Measurements from ENCODE around the gene SUDS3.
"Not testable (repeated sequence)": the region's sequence is repeated elsewhere in the genome, so short reads cannot be mapped to it uniquely, and the experiment has no call there.

SUDS3 gene

DNA sequence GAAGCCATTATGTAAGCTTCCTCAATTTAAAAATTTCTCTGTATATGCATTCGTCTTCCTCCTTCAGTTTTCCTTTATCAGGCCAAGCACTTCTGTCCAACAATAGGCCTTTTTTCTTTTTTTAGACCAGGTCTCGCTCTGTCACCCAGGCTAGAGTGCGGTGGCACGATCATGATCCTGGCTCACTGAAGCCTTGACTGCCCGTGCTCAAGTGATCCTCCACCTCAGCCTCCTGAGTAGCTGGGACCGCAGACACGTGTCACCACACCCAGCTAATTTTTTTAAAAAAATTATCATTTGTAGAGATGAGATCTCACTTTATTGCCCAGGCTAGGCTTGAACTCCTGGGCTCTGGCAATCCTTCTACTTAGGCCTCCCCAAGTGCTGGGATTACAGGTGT lies 29.5 kb upstream of the SUDS3 start:
- TF ChIP-seq GATA1 (IDR thresholded peaks at IDR 0.05; ENCODE audit: low read depth, low read length), result no peak
- TF ChIP-seq POLR2A (IDR thresholded peaks at IDR 0.05; ENCODE audit: low read length), result no peak
- peak; percentile 62 to 75 for DNase-seq

DNA sequence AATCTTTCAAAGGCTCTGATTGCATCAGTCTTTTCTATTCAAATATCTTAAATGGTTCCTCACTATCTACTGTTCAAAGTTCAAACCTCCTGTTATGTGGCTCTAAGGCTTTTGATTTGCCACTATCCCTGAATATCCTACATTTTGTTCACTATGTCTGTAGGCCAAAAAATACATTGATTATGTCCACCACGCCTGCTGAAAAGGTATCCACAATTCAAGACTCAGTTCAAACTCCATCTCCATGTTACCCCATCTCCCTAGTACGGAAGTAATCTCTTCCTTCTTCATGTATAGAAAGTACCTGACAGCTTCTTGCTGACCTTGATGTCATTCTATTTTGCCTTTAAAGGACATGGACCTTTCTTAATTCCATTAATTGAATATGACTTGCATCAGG lies 28.4 kb upstream of the SUDS3 start:
- DNase-seq, result no peak
- no peak for TF ChIP-seq POLR2A (IDR thresholded peaks at IDR 0.05; ENCODE audit: low read length)
- no peak for TF ChIP-seq GATA1 (IDR thresholded peaks at IDR 0.05; ENCODE audit: low read depth, low read length)

DNA sequence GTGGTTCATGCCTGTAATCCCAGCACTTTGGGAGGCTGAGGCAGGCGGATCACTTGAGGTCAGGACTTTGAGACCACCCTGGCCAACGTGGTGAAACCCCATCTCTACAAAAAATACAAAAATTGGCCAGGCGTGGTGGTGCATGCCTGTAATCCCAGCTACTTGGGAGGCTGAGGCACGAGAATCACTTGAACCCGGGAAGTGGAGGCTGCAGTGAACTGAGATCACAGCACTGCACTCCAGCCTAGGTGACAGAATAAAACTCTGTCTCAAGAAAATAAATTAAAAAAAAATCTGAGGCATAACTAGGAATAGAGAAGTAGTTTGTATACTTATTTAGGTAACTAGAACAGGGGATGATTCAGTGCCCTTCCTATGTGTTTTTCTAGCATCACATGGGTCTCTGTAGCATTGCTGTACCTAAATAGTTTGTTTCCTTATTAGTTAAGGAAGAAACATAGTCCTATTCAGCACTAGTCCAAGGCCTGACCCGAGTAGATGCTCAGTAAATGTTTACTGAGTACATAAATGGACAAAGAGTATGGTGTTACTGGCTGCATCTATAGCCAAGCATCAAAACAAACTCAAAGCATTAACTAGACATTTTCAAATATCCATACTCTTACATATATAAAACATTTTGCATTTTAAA lies 25.3 kb upstream of the SUDS3 start:
- TF ChIP-seq GATA1 (IDR thresholded peaks at IDR 0.05; ENCODE audit: low read depth, low read length) (no peak), POLR2A (IDR thresholded peaks at IDR 0.05; ENCODE audit: low read length) (no peak)
- DNase-seq, result no peak

DNA sequence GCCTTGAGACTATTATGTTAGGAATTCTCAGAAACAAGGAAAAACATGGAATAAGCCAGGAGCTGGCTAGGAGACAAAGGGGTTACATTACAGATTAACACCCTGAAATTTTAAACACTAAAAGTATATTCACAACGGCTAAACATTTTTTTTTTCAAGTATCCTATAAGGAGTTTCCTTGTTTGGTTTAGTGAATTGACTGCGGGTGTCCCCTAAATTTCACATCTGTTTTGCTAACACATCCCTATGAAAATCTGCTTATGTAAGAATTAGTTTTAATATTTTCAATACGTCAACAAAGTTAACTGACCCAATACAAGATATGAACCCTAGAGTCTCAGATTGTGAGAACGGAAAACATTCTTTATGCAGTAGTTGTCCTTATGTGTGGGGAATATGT lies 22.6 kb upstream of the SUDS3 start:
- DNase-seq, result no peak
- no peak for TF ChIP-seq POLR2A (IDR thresholded peaks at IDR 0.05; ENCODE audit: low read length)
- no peak for TF ChIP-seq GATA1 (IDR thresholded peaks at IDR 0.05; ENCODE audit: low read depth, low read length)

DNA sequence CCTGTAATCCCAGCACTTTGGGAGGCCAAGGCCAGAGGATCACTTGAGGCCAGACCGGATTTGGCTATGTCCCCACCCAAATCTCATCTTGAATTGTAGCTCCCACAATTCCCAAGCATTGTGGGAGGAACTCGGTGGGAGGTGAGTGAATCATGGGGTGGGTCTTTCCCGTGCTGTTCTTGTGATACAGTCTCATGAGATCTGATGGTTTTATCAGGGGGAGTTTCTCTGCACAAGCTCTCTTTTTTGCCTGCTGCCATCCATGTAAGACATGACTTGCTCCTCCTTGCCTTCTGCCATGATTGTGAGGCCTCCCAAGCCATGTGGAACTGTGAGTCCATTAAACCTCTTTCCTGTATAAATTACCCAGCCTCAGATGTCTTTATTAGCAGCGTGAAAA lies 21.9 kb upstream of the SUDS3 start:
- not testable (repeated sequence) for DNase-seq

DNA sequence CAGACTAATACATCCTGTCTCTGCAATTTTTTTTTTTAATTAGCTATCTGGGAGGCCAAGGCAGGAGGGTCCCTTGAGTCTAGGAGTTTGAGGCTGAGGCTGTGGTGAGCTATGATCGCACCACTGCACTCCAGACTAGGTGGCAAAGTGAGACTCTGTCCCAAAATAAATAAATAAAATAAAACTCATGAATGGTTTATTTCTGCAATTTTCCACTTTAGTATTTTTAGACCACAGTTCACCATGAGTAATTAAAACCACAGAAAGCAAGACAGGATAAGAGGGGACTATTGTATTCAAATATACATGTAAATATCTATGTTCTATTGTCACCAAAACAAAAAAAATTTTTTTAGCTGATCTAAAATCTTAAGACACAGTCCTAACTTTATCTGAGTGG lies 21.5 kb upstream of the SUDS3 start:
- no peak for DNase-seq
- no peak for TF ChIP-seq GATA1 (IDR thresholded peaks at IDR 0.05; ENCODE audit: low read depth, low read length)
- no peak for TF ChIP-seq POLR2A (IDR thresholded peaks at IDR 0.05; ENCODE audit: low read length)

DNA sequence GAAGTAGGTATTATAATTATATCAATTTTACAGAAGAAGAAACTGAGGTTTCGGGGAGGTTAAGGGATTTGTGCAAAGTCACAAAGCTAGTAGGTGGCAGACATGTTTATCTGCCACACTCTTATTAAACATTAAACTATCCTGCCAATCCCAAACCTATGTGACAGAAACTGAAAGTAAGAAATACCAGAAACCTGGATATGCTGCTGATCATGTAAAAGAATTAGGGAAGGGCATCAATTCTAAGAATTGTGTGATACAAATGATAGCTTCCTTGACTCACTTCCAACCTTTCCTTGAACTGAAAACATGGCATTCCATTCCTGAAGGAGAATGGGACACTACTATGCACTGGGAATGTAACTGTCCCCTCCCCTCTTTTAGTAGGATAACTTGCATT lies 20.5 kb upstream of the SUDS3 start:
- DNase-seq, result no peak
- no peak for TF ChIP-seq GATA1 (IDR thresholded peaks at IDR 0.05; ENCODE audit: low read depth, low read length)
- no peak for TF ChIP-seq POLR2A (IDR thresholded peaks at IDR 0.05; ENCODE audit: low read length)

DNA sequence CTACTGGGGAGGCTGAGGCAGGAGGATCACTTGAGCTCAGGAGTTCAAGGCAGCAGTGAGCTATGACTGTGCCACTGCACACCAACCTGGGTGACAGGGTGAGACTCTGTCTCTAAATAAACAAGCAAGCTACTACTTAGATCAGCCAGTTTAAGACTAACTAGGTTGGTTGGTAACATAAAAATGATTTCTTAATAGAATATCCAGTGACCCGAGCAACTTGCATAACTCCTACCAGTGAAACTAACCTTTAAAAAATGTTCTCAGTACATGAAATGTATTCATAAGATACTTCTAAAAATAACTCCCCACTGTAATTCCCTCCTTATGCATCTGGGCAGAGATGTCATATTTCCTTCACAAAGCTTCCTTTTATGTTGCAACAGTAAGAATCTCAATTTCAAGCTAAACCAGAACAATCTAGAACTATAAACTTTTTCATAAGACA lies 19.5 kb upstream of the SUDS3 start:
- TF ChIP-seq GATA1 (IDR thresholded peaks at IDR 0.05; ENCODE audit: low read depth, low read length) (no peak), POLR2A (IDR thresholded peaks at IDR 0.05; ENCODE audit: low read length) (no peak)
- peak in 1 of 2 experiments; percentile 33 for DNase-seq

DNA sequence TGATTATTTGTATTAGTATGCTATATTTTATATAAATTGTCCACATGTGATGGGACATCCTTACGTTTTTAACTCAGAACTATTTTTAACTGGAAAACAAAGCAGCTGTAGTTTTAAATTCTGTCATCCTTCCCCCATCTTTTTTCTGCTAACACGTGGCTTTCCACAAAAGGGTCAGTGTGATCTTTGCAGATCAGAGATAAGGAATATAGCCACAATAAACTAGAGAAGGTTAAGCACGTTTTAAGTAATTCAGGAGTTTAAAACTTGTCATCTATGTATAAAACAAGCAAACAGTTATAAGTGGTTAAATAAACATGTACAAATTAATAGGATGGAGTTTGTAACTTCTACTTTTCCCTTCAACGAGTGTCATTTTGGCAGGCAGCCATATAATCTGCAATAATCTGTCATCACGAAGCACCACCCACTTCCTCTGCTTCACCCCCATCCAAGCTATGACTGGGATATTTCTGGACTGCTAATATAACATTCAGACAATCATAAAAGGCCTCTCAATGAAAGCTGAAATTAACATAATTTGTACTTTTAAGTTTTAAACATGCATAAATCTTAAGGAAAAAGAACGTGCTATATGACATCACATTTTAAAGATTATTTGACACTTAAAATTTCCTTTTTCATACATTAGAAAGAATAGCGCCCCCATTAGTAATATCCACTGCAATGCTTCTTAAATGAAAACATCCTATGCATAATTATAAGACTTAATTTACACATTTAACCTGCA lies 18.9 kb upstream of the SUDS3 start:
- TF ChIP-seq POLR2A (IDR thresholded peaks at IDR 0.05; ENCODE audit: low read length) (no peak), GATA1 (IDR thresholded peaks at IDR 0.05; ENCODE audit: low read depth, low read length) (no peak)
- peak; percentile 93 to 94 for DNase-seq

DNA sequence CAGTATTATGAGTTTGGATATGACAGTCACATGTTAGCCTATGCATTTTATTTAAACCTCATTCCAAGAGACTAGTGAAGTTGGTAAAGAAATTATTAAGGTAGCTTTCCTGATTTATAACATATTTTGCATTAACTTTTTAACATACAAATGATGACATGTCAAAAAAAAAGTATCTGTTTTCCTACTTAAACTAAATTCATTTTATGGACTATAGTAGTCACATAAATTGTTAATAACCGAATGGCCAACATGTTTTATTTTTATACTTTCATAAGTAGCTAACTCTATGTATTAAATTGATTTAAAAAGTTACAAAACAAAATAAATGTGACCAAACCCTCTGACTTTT lies 18.4 kb upstream of the SUDS3 start:
- no peak for DNase-seq
- no peak for TF ChIP-seq GATA1 (IDR thresholded peaks at IDR 0.05; ENCODE audit: low read depth, low read length)
- no peak for TF ChIP-seq POLR2A (IDR thresholded peaks at IDR 0.05; ENCODE audit: low read length)

DNA sequence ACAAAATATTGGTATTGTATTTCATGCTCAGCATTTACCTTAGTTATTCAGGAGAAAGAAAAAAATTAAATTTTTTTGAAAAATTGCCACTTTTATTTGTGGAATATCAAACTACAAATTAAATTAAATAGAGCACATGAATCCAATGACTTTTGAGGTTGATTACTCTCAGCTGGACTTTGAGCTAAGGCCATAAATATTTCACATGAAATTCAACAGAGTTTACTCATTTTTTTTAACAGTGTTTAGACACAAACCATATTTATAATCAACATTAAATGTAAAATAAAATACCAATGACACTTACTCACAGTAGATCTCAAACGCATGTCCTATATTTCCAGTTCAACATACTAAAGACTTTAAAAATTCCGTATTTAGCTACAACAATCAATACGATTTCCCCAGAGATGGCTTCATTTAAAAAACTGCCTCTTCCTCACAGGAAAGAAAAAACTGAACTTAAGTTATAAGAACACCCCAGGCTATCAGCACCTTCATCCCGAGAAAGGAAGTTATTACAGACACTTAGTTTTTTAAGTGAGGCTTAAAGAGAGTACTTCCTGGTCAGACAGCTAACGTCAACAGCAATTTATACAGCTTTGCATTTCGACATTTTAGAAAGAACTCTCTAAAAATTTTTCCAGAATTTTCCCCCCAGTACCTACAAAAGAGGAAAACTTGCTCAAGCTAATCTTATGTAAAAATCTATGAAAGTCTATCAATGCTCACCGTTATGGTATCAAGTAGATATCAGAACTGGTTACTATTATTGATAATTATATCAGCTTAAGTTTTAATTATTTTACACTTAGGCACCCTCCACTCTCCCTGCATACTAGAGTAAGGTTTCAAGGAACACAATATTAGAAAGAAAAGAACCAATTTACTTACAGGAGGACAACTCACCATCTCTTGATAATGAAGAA lies 17.5 kb upstream of the SUDS3 start:
- TF ChIP-seq POLR2A (IDR thresholded peaks at IDR 0.05; ENCODE audit: low read length) (peak; percentile 14), GATA1 (IDR thresholded peaks at IDR 0.05; ENCODE audit: low read depth, low read length) (no peak)
- peak; percentile 55 to 67 for DNase-seq

DNA sequence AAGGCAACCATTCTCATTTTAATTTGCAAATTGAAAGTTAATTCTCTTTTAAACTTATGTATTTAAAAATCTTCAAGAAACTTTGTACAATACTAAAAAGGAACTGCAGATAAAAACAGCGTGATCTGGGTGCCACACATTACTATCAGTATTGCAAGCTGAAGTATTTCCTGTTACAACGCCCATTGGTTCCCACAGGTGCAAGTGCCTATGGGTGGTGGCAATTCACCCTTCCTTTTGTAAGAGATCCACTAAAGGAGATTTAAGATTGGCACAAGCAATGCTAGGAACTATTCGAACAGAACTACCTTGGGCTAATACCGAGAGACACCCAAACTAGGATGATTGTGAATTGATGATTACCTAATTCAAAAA lies 16.8 kb upstream of the SUDS3 start:
- TF ChIP-seq GATA1 (IDR thresholded peaks at IDR 0.05; ENCODE audit: low read depth, low read length) (no peak), POLR2A (IDR thresholded peaks at IDR 0.05; ENCODE audit: low read length) (peak; percentile 6)
- peak; percentile 67 to 77 for DNase-seq

DNA sequence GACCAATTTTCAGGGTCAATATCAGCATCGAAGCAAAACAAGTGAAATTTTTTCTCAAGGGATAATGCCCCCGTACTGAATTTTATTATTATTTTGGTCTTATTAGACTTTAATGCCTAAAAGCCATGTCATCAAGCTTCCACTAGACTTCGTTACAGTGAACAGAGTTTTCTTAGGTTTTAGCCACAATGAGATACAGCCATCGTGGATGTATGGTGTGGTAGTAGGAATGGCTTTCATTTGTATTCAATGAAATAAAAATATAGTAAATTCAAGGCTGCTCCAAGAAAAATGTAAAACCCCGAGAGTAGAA lies 15.3 kb upstream of the SUDS3 start:
- no peak for DNase-seq
- TF ChIP-seq POLR2A (IDR thresholded peaks at IDR 0.05; ENCODE audit: low read length) (no peak), GATA1 (IDR thresholded peaks at IDR 0.05; ENCODE audit: low read depth, low read length) (no peak)

DNA sequence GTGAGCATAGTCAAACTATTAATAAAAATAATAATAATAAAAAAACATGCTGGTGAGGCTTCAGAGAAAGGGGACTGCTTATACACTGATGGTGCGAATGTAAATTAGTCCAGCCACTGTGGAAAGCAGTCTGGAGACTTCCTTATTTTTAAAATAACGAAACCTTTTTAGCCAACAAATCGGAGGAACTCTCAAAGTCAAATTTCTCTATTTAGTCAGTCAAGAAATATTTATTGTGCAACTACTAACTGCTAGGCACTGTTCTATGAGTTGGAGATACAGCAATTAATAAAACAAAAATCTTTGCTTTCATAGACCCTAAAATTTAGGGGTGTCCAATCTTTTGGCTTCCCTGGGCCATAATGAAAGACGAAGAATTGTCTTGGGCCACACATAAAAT lies 14.5 kb upstream of the SUDS3 start:
- DNase-seq, result no peak
- TF ChIP-seq POLR2A (IDR thresholded peaks at IDR 0.05; ENCODE audit: low read length) (no peak), GATA1 (IDR thresholded peaks at IDR 0.05; ENCODE audit: low read depth, low read length) (no peak)
